Right atrium auricular region (tissue), 2 donors: Measurements from ENCODE around the gene KDM6B. TPM values are rescaled to one million over a fixed set of nuclear protein-coding genes. Genes with fewer than 3 reads are reported as not detected.
"Not testable (repeated sequence)": the region's sequence is repeated elsewhere in the genome, so short reads cannot be mapped to it uniquely, and the experiment has no call there.

Experiments used
- DNase-seq: peaks from one replicate; pipeline ENCODE4 v3.0.0-alpha.2; 2019; ENCODE audit warnings: low spot score
- H3K27ac ChIP-seq, 2 donors: fragments of 200-600 bp; sonication (generic); 1 replicate in 1 of 2; 2 replicates in 1 of 2; pipeline ENCODE4 v1.5.1; 2016 to 2019
- H3K27me3 ChIP-seq, 2 donors: fragments of 200-600 bp; sonication (generic); one replicate each; pipeline versions ENCODE4 v1.5.1 to v1.6.0; 2017 to 2019
- H3K36me3 ChIP-seq: fragments of 200-600 bp; sonication (generic); one replicate; pipeline ENCODE4 v1.5.1; 2016
- H3K4me1 ChIP-seq, 2 donors: fragments of 200-600 bp; sonication (generic); one replicate each; pipeline versions ENCODE4 v1.5.1 to v1.6.0; 2017 to 2019
- H3K4me3 ChIP-seq, 2 donors: fragments of 200-600 bp; sonication (generic); 1 replicate in 1 of 2; 2 replicates in 1 of 2; pipeline ENCODE4 v1.5.1; 2017 to 2019; ENCODE audit warnings: mild to moderate bottlenecking in 1 of 2, moderate library complexity in 1 of 2
- H3K9me3 ChIP-seq, 2 donors: fragments of 200-600 bp; sonication (generic); one replicate each; pipeline ENCODE4 v1.5.1; 2019
- CTCF ChIP-seq, 2 donors: fragments of 200-600 bp; sonication (generic); IDR thresholded peaks; one replicate each; pipeline ENCODE4 v1.5.1; 2019; ENCODE audit warnings: antibody characterized with exemption in 2 of 2
- total RNA-seq, 2 donors: library from RNA; depleted of rRNA; stranded (reverse); fragments of >200 nt; gene quantifications; one replicate each; pipeline ENCODE4 v1.1.0, GENCODE V29; 2016

The KDM6B gene
- total RNA-seq, 2 donors from 2014 or later: 11.0 to 11.1 TPM

- Histone ChIP-seq H3K36me3 (no peaks in the 10 kb centered on the region), H3K27ac (no peak overlapping the region), H3K4me3 (no peak overlapping the region), H3K27me3 (no peaks in the 10 kb centered on the region), H3K9me3 (no peaks in the 10 kb centered on the region), H3K4me1 (no peaks in the 10 kb centered on the region)
- no peak for TF ChIP-seq CTCF (IDR thresholded peaks at IDR 0.05)
- DNase-seq: no peak
These were observed 24.8 kb upstream of the KDM6B start for GRCh38 chr17:7809086-7809790.

GRCh38 chr17:7809791-7810343 is 24.1 kb upstream of the KDM6B start:
- DNase-seq, H3K27ac ChIP-seq, H3K27me3 ChIP-seq, H3K36me3 ChIP-seq, H3K4me1 ChIP-seq, H3K9me3 ChIP-seq, H3K4me3 ChIP-seq: not testable (repeated sequence)

- Histone ChIP-seq H3K27ac (no peak overlapping the region), H3K36me3 (no peaks in the 10 kb centered on the region), H3K4me3 (no peak overlapping the region), H3K4me1 (no peaks in the 10 kb centered on the region), H3K9me3 (no peaks in the 10 kb centered on the region), H3K27me3 (no peaks in the 10 kb centered on the region)
- no peak for DNase-seq
- TF ChIP-seq CTCF (IDR thresholded peaks at IDR 0.05): no peak
These were observed 22.8 kb upstream of the KDM6B start for GRCh38 chr17:7811251-7811650.

GRCh38 chr17:7814969-7815368 is 19.0 kb upstream of the KDM6B start:
- no peak for TF ChIP-seq CTCF (IDR thresholded peaks at IDR 0.05)
- Histone ChIP-seq H3K4me3 (no peak overlapping the region), H3K4me1 (no peaks in the 10 kb centered on the region), H3K9me3 (no peaks in the 10 kb centered on the region), H3K27ac (no peak overlapping the region), H3K27me3 (no peaks in the 10 kb centered on the region), H3K36me3 (no peaks in the 10 kb centered on the region)
- DNase-seq: no peak

GRCh38 chr17:7816926-7817642 is 16.9 kb upstream of the KDM6B start:
- H3K4me1 ChIP-seq: no peaks in the 10 kb centered on the region
- TF ChIP-seq CTCF (IDR thresholded peaks at IDR 0.05): no peak
- no peaks in the 10 kb centered on the region for H3K36me3 ChIP-seq
- no peaks in the 10 kb centered on the region for H3K9me3 ChIP-seq
- H3K27ac ChIP-seq: no peak overlapping the region
- H3K4me3 ChIP-seq: no peak overlapping the region
- no peak for DNase-seq
- no peaks in the 10 kb centered on the region for H3K27me3 ChIP-seq

GRCh38 chr17:7817643-7817964 is 16.4 kb upstream of the KDM6B start:
- Histone ChIP-seq H3K9me3 (no peaks in the 10 kb centered on the region), H3K4me3 (no peak overlapping the region), H3K27me3 (no peaks in the 10 kb centered on the region), H3K27ac (no peak overlapping the region), H3K36me3 (no peaks in the 10 kb centered on the region), H3K4me1 (no peaks in the 10 kb centered on the region)
- no peak for TF ChIP-seq CTCF (IDR thresholded peaks at IDR 0.05)
- no peak for DNase-seq
